DMS 273 (cell line): ENCODE results near the gene HOXA6.
A peak's percentile ranks its signal among the peaks of the same experiment; 100 is the strongest.

Experiments
- DNase-seq: peaks from one replicate; lab custom pipeline; 2025; ENCODE audit not compliant: unreplicated experiment; lab: John Stamatoyannopoulos, UW

HOXA6 gene

DNA sequence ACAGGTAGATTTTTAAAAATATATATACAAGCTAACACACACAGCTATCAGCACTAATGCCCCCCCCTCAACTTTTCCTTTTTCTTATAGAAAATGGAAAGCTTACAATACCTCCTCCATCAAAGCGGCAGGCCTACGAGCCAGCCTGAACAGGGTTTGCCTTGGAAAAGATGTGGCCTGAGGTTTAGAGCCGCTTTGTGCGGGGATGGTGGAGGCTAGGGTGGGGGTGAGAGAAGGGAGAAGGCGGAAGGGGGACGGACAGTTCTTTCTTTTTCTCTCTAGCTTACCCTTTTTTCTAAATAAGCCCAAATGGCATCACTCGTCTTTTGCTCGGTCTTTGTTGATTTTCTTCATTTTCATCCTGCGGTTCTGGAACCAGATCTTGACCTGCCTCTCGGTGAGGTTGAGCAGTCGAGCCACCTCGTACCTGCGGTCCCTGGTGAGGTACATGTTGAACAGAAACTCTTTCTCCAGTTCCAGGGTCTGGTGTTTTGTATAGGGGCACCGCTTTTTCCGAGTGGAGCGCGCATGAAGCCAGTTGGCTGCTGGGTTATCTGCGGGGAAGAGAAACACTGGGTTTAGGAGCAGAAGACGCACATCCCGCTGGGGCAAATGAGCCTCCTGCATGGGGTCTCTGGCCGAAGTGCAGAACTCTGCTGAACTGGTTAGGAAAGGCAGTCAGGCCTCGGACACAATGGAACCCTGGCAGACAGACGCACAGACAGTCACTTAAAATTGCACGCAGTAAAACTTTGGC lies 15.9 kb upstream of the HOXA6 start:
- peak; percentile 58 for DNase-seq

GRCh38 chr7:27162561-27163287 lies 15.2 kb upstream of the HOXA6 start:
- DNase-seq = peak; percentile 54

DNA sequence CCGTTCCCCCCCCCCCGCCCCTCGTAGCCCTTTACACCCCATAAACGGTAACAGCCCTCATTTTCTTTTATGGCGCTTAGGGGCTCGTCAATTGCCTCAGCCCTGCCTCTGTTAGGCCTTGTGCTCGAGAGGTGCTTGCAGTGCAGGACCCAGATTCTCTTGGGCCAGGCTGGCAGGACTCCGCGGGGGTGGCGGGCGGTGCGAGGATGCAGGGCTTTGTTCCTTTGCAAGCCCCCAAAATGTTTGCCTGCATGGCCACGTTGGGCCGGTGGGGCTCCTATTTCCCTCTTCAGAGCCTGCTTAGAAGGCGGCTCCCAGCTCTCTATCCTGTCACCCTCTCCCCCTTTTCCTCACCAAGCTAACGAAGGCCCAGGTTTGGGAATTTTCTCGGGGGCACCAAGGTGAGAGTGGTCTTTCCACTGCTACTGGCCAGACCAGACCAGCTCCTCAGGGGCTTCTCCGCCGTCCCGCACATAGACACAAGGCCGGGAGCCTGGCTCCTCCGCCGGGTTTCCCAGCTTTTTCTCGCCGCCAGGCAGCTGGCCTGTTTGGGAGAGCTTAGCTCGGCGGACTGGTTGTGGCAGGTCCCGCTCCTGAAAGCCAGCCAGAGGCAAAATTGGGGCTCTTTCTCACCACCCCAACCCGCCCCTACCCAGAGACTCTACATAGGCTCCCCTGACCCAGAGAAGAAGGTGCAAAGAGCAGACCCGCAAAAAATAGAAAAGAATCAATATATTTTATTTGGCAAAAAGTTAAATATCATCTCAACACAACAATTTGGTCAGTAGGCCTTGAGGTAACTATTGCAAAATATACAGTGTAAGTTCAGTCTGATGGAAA lies 14.4 kb upstream of the HOXA6 start:
- peak; percentile 80 for DNase-seq

DNA sequence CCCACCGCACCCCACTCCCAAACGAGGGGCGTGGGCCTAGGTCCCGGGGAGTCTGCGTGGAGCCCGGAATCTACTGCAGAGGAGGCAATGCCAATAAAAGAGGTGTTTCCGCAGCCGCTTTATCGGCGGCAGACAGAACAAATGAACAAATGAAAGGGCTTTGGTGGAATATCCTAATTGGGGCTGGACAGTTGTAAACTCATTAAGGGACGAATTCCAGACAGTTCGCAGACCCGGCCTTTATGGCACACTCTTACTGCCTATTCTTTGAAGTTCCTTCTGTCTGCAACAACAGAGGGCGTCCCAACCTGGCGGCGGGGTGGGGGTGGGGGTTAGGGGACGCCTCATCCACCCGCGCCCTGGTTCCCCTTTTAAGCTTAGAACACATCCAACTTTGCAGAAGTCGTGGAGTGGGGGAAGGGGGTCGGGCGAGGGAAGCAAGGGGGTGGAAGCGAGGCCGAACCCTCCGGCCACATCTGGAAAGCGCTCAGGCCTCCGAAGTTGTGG lies 13.7 kb upstream of the HOXA6 start:
- DNase-seq = peak; percentile 83

DNA sequence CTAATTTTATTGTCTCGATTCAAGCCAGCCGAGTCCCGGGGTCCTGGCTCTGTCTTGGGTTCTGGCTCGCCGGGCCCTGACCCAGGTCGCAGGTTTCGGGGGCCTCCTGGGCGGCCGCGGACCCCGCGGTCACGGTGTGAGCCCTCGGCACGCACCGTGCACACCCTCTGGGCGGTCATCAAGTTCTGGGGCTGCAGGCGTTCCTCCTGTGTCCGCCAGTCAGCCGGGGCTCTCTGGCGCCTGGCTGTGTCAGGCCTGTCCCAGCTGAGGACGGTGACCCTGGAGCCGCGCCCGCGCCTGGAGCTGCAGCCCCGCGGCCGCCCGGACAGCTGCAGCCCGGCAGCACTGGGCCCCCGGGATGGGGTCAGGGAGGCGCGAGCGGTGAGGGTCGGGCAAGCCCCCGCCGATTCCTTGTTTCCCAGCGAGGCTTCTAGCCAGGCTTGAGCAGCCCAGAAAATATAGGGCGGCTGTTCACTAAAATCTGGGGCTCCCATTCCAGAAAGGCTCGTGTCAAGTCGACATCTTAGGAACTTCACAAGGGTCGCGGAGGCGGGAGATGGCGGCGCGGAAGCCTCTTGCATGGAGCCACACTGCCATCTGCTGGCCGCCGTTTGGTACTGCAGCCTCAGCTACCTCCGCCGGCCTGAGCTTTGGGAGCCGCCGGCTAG lies 13.1 kb upstream of the HOXA6 start:
- DNase-seq = peak; percentile 96

DNA sequence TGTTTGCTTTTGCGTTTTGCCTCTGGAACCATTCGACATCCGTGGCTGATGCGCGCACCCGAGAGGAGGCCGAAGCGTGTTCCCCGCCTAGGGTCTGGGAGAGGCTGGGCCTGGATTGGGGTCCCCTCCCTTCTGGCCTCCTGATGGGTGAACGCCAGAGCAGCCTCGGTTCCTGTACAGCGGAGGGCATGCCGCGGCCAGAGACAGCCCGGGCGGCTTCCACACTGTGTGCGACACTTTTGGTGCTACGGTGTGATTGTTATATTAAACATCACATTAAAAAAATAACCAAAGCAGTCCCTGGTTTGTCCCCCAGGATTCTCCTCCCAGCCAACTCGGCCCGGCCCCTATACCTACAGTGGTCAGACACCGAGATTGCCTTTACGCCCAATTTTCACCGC lies 12.6 kb upstream of the HOXA6 start:
- DNase-seq = no peak

DNA sequence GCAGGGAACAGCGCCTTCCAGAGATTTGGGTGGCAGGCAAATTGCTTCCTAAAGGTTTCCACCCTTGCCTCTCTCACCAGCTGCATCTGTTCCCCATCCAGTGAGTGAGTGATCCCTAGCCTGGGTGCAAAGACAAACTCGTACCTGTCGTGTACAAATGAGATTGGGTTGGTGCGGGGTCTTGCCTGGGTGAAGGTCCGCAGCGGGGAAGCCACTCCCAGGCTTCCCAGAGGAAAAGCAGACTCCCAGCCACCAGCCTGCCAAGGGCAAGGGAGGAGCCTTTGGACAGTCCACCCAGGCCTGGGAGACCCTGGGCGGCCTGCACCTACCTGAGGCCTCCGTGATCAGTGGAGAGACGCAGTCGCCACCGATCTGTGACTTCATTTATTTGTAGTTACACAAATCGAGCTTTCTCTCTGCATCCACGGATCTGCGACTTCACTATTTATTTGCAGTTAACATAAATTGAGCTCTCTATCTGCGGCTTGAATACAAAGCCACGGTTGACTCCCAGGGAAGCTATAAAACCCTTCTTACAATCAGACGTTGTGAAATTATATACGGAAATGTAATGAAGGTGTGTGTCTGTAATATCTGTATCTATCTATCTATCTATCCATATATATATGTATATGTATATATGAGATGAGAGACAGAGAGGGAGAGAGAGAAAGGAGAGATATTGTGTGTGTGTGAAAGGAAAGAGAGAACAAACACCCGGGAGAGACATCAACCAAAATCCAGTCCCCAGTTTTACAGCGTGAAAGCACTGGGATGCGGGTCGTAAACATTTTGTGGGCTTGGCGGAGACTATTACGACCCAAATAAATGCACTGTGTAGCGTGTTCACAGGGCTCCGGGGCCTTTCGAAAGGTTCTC lies 11.9 kb upstream of the HOXA6 start:
- DNase-seq = no peak

DNA sequence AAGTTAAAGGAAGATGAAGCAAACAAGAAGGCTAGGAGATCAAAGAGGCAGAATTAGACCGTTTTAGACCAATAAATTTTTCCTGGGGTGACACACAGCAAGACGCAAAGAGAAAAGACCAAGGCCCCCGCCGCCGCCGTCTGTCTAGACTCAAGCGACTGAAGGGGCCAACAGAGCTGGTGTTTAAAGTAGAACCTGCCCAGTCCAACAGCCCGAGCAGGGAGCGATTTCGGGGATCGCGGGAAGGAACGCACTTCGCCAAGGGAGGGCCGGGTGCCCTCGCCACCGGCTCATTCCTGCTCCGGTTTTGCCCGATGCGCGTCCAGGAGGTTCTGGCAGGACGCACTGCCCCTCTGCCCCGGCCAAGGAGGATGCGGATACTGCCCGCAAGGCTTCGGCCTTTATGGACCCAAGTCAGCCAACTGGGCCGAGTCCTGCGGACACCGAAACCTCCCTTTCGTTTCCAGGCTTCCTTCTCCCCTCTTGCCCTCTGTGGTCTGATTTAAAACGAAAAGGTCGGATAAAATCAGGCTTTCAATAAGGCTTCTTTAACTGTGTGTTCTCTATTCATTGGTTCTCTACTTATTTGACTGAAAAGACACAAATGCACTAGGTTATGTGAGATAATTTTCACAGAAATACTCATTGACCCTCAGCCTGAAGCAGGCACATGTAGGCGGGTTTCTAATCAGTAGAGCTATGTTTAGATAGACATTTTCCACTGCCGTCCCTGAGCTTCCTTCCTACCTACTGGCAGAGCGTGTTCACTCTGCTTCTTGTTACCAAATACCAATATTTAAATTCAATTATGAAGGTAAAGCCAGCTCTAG lies 11.1 kb upstream of the HOXA6 start:
- DNase-seq = no peak

DNA sequence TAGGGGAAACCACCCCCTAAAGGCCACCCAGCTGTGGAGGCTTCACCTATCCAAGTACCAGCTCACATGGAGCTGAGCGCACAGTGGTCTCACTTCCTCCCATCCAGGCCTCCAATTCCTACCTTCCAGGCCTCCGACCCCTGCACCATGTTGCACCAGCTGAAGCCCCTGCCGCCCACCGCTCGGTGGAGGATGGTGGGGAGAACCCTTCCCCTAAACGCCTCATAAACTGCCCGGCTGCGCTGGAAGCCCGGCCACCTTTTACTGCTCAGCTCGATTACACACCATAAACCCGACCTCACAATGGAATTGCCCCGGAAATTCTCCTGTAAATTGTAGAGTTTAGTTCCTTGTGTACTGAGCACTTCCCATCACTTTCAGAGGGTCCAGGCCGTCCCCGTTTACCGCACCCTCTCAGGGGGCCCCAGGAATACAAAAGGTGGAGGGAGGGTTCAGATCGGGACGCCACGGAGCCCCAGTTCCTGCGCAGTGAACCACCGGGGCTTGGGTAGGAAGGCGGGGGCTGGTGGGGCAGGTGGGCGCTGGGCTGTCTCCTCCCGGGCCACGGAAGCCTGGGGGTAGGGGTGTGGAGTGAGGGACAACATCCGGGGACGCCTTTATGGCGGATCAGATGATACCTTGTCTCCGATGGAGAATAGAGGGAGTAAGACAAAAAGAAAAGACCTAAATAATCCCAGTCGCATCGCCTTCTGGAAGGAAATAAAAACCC lies 10.3 kb upstream of the HOXA6 start:
- no peak for DNase-seq

- peak; percentile 66 for DNase-seq
Measured at GRCh38 chr7:27156916-27157701, 9.5 kb upstream of the HOXA6 start.

- peak; percentile 95 for DNase-seq
Measured at GRCh38 chr7:27156508-27156898, 8.9 kb upstream of the HOXA6 start, which contains the start of gene HOXA7. Gene HOXA7, minus strand, starts transcription at chr7:27156675. Its CDS starts 130 bp downstream, at chr7:27156545.

DNA sequence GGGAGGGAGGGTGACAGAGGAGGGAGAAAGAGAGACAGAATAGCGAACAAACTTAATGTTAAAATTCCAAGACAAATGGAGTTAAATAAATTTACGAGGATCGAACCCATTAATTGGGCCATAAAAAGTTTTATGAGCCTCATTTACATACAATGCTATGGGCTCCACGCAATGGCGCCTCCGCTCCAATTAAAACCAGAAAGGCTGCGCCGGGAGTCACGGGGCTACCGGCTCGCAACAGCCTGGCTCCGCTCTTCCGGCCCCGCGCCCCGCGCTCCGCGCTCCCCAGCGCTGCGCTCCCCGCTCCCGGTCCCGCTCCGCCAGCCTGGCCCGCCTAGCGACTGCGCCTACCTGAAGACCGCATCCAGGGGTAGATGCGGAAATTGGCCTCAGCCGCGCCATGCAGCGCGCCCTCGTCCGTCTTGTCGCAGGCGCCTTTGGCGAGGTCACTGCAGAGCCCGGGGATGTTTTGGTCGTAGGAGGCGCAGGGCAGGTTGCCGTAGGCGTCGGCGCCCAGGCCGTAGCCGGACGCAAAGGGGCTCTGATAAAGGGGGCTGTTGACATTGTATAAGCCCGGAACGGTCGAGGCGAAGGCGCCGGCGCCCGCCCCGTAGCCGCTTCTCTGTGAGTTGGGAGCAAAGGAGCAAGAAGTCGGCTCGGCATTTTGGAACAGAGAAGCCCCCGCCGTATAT lies 8.4 kb upstream of the HOXA6 start:
- DNase-seq = peak; percentile 84

- peak; percentile 51 for DNase-seq
Measured at GRCh38 chr7:27154901-27155815, 7.6 kb upstream of the HOXA6 start.

- DNase-seq = no peak
Measured at GRCh38 chr7:27154369-27154768, 6.8 kb upstream of the HOXA6 start.

GRCh38 chr7:27153526-27153925 lies 6.0 kb upstream of the HOXA6 start:
- no peak for DNase-seq
